HCT116 (cell line): ENCODE data around the gene TANGO6. TPM values are rescaled to one million over a fixed set of nuclear protein-coding genes. Genes with fewer than 3 reads are reported as not detected.

Experiments
- ATAC-seq: fragments of 200-7000 bp; cut with Tn5 transposase; 2 replicates; pipeline ENCODE4 v1.9.1; 2020; ENCODE audit warnings: mild to moderate bottlenecking, moderate library complexity
- BruUV-seq: library from RNA; stranded (reverse); fragments of 400-500 nt; replicated peaks from 2 replicates; lab custom pipeline; 2021; lab: Mats Ljungman, UMichigan
- CTCF ChIA-PET: fragments of 300-600 bp; sonication (Branson Sonifier 250); formaldehyde crosslinking; loops from one replicate; lab custom pipeline; 2021; ENCODE audit warnings: antibody characterized with exemption; lab: Charles Lee
- POLR2A ChIA-PET: fragments of 300-600, 350-600 bp; sonication (Branson Sonifier 250); formaldehyde crosslinking; loops from one replicate; lab custom pipeline; 2021; ENCODE audit warnings: antibody characterized with exemption; lab: Charles Lee
- RAD21 ChIA-PET, 2 experiments: fragments of 300-600 bp; sonication (Branson Sonifier 250); formaldehyde crosslinking; loops; one replicate each; lab custom pipeline; 2023; ENCODE audit warnings: low total read pairs in 2 of 2; ENCODE audit not compliant: uncharacterized antibody in 2 of 2, unreplicated experiment in 2 of 2, low non-redundant PET in 1 of 2; lab: Charles Lee
- DNase-seq: peaks from one replicate; pipeline ENCODE4 v3.0.0-alpha.2; 2010; ENCODE audit warnings: low read depth, low spot score
- H2AFZ ChIP-seq: fragments of 200-600 bp; shearing (Covaris generic), sonication (generic); 2 replicates; pipeline ENCODE4 v1.6.1; 2017; ENCODE audit warnings: low read depth, mixed run types, mixed read lengths, antibody characterized with exemption, low read length; ENCODE audit not compliant: poor library complexity, severe bottlenecking
- H3K27ac ChIP-seq: 2 replicates; pipeline ENCODE4 v1.5.1; 2012; ENCODE audit warnings: low read depth, low read length
- H3K27me3 ChIP-seq: fragments of 200-600 bp; sonication (generic); 2 replicates; pipeline ENCODE4 v1.6.1; 2016; ENCODE audit warnings: mixed run types, low read length, mixed read lengths; ENCODE audit not compliant: insufficient read depth
- H3K36me3 ChIP-seq, 2 experiments: fragments of 200-500 bp in 1 of 2; fragments of 200-600 bp in 1 of 2; sonication (Bioruptor generic) in 1 of 2; sonication (generic) in 1 of 2; 2 replicates each; pipeline versions ENCODE4 v1.5.1 to v1.6.1; 2014 to 2016; ENCODE audit warnings: low read length in 2 of 2, inconsistent platforms in 1 of 2, mixed read lengths in 1 of 2, mixed run types in 1 of 2; ENCODE audit not compliant: insufficient read depth in 2 of 2, control insufficient read depth in 1 of 2
- H3K4me1 ChIP-seq, 2 experiments: fragments of 200-600 bp in 1 of 2; sonication (generic) in 1 of 2; 2 replicates each; pipeline versions ENCODE4 v1.5.1 to v1.6.1; 2012 to 2017; ENCODE audit warnings: low read length in 2 of 2, inconsistent platforms in 1 of 2, mild to moderate bottlenecking in 1 of 2, mixed read lengths in 1 of 2, mixed run types in 1 of 2, moderate library complexity in 1 of 2; ENCODE audit not compliant: insufficient read depth in 2 of 2, control insufficient read depth in 1 of 2
- H3K4me2 ChIP-seq: fragments of 200-600 bp; sonication (generic); 2 replicates; pipeline ENCODE4 v1.6.1; 2017; ENCODE audit warnings: mixed run types, low read length, mixed read lengths
- H3K4me3 ChIP-seq, 2 experiments: fragments of 200-600 bp in 1 of 2; sonication (generic) in 1 of 2; replicated peaks in 1 of 2; 2 replicates each; pipeline ENCODE4 v1.5.1; 2011 to 2016; ENCODE audit warnings: low read length in 2 of 2, control low read depth in 1 of 2, low read depth in 1 of 2, mild to moderate bottlenecking in 1 of 2, mixed read lengths in 1 of 2, mixed run types in 1 of 2
- H3K79me2 ChIP-seq: fragments of 200-600 bp; sonication (generic); 2 replicates; pipeline ENCODE4 v1.6.1; 2017; ENCODE audit warnings: mild to moderate bottlenecking, mixed run types, low read length, moderate library complexity, mixed read lengths; ENCODE audit not compliant: insufficient read depth
- H3K9ac ChIP-seq: fragments of 200-600 bp; sonication (generic); 2 replicates; pipeline ENCODE4 v1.6.1; 2016; ENCODE audit warnings: low read length, mixed read lengths
- H3K9me2 ChIP-seq: fragments of 200-600 bp; sonication (generic), shearing (Covaris generic); 2 replicates; pipeline ENCODE4 v1.6.1; 2017; ENCODE audit warnings: mixed run types, mild to moderate bottlenecking, moderate library complexity; ENCODE audit not compliant: insufficient read depth
- H3K9me3 ChIP-seq, 2 experiments: fragments of 200-500 bp in 1 of 2; fragments of 200-600 bp in 1 of 2; sonication (Bioruptor generic) in 1 of 2; sonication (generic) in 1 of 2; 2 replicates each; pipeline ENCODE4 v1.6.1; 2014 to 2017; ENCODE audit warnings: low read length in 2 of 2, mixed read lengths in 2 of 2, inconsistent platforms in 1 of 2, low read depth in 1 of 2, mild to moderate bottlenecking in 1 of 2, mixed run types in 1 of 2, moderate library complexity in 1 of 2; ENCODE audit not compliant: control insufficient read depth in 1 of 2, insufficient read depth in 1 of 2
- H4K20me1 ChIP-seq: fragments of 200-600 bp; sonication (generic), shearing (Covaris generic); 2 replicates; pipeline ENCODE4 v1.6.1; 2017; ENCODE audit warnings: mixed run types, mild to moderate bottlenecking, moderate library complexity; ENCODE audit not compliant: insufficient read depth
- CBX3 ChIP-seq: IDR thresholded peaks from 2 replicates; pipeline ENCODE4 v1.6.1; 2012; ENCODE audit warnings: low read depth
- EGR1 ChIP-seq: IDR thresholded peaks from 2 replicates; pipeline ENCODE4 v1.6.1; 2012; ENCODE audit warnings: low read depth
- ELF1 ChIP-seq: IDR thresholded peaks from 2 replicates; pipeline ENCODE4 v1.6.1; 2012; ENCODE audit warnings: low read depth, borderline replicate concordance
- EZH2 ChIP-seq: fragments of 200-600 bp; sonication (generic); IDR thresholded peaks from 2 replicates; pipeline ENCODE4 v1.6.1; 2017; ENCODE audit warnings: antibody characterized with exemption, mixed run types
- FOSL1 ChIP-seq: IDR thresholded peaks from 2 replicates; pipeline ENCODE4 v1.6.1; 2012; ENCODE audit warnings: low read depth
- POLR2A ChIP-seq: IDR thresholded peaks from 2 replicates; pipeline ENCODE4 v1.7.0; 2011; ENCODE audit warnings: borderline replicate concordance; ENCODE audit not compliant: insufficient read depth, insufficient read length; ENCODE audit errors: extremely low read depth
- POLR2AphosphoS5 ChIP-seq: IDR thresholded peaks from 2 replicates; pipeline ENCODE4 v1.6.1; 2011; ENCODE audit warnings: mild to moderate bottlenecking, low read depth, low read length, moderate library complexity
- RAD21 ChIP-seq: IDR thresholded peaks from 2 replicates; pipeline ENCODE4 v1.6.1; 2012; ENCODE audit warnings: low read depth, mild to moderate bottlenecking
- SIN3A ChIP-seq: IDR thresholded peaks from 2 replicates; pipeline ENCODE4 v1.6.1; 2012; ENCODE audit warnings: low read depth
- SP1 ChIP-seq: IDR thresholded peaks from 2 replicates; pipeline ENCODE4 v1.6.1; 2012; ENCODE audit warnings: low read depth
- SRF ChIP-seq: IDR thresholded peaks from 2 replicates; pipeline ENCODE4 v1.6.1; 2012; ENCODE audit warnings: low read depth
- TCF7L2 ChIP-seq: IDR thresholded peaks from 2 replicates; pipeline ENCODE4 v1.7.0; 2011; ENCODE audit warnings: borderline replicate concordance, inconsistent platforms; ENCODE audit not compliant: insufficient read depth, insufficient read length; ENCODE audit errors: extremely low read depth
- ZFX ChIP-seq: fragments of 450-650 bp; IDR thresholded peaks from 2 replicates; pipeline ENCODE4 v1.6.1; 2017
- intact Hi-C: fragments of 100-400 bp; cut with micrococcal nuclease; formaldehyde crosslinking; loops from 2 replicates; pipeline ENCODE4 v1.10.0; 2022
- total RNA-seq: library from RNA; stranded (reverse); gene quantifications from one replicate; pipeline ENCODE4 v1.2.1, GENCODE V29; 2021; ENCODE audit not compliant: unreplicated experiment
- TF ChIP-seq, protein P1 (sequence below): IDR thresholded peaks from 2 replicates; pipeline ENCODE4 v1.6.1; 2012; ENCODE audit warnings: low read depth
- TF ChIP-seq, protein P2 (sequence below), 3 experiments: fragments of 200-600 bp in 1 of 3; sonication (generic) in 1 of 3; IDR thresholded peaks in 2 of 3; conservative IDR thresholded peaks in 1 of 3; 2 replicates each; pipeline ENCODE4 v1.5.1; 2012 to 2017; ENCODE audit warnings: low read depth in 2 of 3, low read length in 2 of 3, antibody characterized with exemption in 1 of 3, borderline replicate concordance in 1 of 3, control low read depth in 1 of 3, mild to moderate bottlenecking in 1 of 3, mixed read lengths in 1 of 3, mixed run types in 1 of 3, moderate library complexity in 1 of 3; ENCODE audit not compliant: insufficient read depth in 1 of 3
- TF ChIP-seq, protein P3 (sequence below): IDR thresholded peaks from 2 replicates; pipeline ENCODE4 v1.6.1; 2011; ENCODE audit warnings: mild to moderate bottlenecking, low read length, moderate library complexity; ENCODE audit not compliant: insufficient replicate concordance; ENCODE audit errors: extremely low read depth

TANGO6 gene
- total RNA-seq, 1 experiment from 2014 or later, result 16.4 TPM

DNA sequence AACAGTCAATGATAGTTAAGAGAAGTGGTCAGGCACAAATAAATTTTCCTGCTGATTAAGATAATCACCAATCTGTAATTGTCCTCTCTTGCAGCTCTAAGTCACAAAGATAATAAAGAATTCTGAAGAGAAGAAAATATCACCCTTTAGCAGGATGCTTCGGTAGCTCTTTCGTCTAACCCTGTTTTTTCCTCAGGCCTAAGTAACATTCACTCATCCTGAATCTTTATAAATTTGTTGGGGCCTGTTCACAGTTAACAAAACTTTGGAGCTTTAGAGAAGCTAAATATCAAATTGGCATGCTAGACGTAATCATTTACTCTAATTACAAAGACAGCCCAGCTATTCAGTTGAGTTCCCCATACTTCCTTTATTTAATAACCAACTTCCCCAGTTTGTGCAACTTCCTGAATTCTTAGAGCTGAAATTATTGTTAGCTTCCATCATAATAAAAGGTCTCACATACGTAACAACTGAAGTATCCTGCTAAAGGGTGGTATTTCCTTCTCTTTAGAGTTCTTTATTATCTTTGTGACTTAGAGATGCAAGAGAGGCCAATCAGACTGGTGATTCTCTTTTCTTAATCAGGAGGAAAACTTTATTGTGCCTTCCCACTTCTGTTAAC, 118.6 kb downstream of the TANGO6 start:
- H3K4me2 ChIP-seq, result no peak overlapping the region
- CTCF ChIA-PET, result no interaction called here
- H3K36me3 ChIP-seq, result no peaks in the 10 kb centered on the region
- BruUV-seq, result no TSS peak
- no peaks in the 10 kb centered on the region for H3K9me3 ChIP-seq
- H3K4me1 ChIP-seq, result peaks cover 0 to 9% of the 10 kb centered on the region in 2 experiments; a peak in 1 of 4 replicates
- DNase-seq (no peak), ATAC-seq (no peak)
- no peaks in the 10 kb centered on the region for H4K20me1 ChIP-seq
- no peaks in the 10 kb centered on the region for H3K79me2 ChIP-seq
- RAD21 ChIA-PET, result no interaction called here
- H3K27ac ChIP-seq, result no peak overlapping the region
- no peaks in the 10 kb centered on the region for H3K9me2 ChIP-seq
- TF ChIP-seq SP1 (no peak), CBX3 (no peak), RAD21 (no peak), ZFX (no peak), POLR2A (no peak), TCF7L2 (no peak), SIN3A (no peak), SRF (no peak), FOSL1 (no peak), ELF1 (no peak), POLR2AphosphoS5 (no peak), EZH2 (no peak), EGR1 (no peak)
- TF ChIP-seq, protein P1, sequence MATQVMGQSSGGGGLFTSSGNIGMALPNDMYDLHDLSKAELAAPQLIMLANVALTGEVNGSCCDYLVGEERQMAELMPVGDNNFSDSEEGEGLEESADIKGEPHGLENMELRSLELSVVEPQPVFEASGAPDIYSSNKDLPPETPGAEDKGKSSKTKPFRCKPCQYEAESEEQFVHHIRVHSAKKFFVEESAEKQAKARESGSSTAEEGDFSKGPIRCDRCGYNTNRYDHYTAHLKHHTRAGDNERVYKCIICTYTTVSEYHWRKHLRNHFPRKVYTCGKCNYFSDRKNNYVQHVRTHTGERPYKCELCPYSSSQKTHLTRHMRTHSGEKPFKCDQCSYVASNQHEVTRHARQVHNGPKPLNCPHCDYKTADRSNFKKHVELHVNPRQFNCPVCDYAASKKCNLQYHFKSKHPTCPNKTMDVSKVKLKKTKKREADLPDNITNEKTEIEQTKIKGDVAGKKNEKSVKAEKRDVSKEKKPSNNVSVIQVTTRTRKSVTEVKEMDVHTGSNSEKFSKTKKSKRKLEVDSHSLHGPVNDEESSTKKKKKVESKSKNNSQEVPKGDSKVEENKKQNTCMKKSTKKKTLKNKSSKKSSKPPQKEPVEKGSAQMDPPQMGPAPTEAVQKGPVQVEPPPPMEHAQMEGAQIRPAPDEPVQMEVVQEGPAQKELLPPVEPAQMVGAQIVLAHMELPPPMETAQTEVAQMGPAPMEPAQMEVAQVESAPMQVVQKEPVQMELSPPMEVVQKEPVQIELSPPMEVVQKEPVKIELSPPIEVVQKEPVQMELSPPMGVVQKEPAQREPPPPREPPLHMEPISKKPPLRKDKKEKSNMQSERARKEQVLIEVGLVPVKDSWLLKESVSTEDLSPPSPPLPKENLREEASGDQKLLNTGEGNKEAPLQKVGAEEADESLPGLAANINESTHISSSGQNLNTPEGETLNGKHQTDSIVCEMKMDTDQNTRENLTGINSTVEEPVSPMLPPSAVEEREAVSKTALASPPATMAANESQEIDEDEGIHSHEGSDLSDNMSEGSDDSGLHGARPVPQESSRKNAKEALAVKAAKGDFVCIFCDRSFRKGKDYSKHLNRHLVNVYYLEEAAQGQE, result no peak
- TF ChIP-seq, protein P2, sequence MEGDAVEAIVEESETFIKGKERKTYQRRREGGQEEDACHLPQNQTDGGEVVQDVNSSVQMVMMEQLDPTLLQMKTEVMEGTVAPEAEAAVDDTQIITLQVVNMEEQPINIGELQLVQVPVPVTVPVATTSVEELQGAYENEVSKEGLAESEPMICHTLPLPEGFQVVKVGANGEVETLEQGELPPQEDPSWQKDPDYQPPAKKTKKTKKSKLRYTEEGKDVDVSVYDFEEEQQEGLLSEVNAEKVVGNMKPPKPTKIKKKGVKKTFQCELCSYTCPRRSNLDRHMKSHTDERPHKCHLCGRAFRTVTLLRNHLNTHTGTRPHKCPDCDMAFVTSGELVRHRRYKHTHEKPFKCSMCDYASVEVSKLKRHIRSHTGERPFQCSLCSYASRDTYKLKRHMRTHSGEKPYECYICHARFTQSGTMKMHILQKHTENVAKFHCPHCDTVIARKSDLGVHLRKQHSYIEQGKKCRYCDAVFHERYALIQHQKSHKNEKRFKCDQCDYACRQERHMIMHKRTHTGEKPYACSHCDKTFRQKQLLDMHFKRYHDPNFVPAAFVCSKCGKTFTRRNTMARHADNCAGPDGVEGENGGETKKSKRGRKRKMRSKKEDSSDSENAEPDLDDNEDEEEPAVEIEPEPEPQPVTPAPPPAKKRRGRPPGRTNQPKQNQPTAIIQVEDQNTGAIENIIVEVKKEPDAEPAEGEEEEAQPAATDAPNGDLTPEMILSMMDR (IDR thresholded peaks at IDR 0.05 in 2 of 3, conservative IDR thresholded peaks at IDR 0.05 in 1 of 3; ENCODE audit: borderline replicate concordance in 1 of 3, insufficient read depth in 1 of 3, low read depth in 2 of 3, low read length in 2 of 3), result no peak
- TF ChIP-seq, protein P3, sequence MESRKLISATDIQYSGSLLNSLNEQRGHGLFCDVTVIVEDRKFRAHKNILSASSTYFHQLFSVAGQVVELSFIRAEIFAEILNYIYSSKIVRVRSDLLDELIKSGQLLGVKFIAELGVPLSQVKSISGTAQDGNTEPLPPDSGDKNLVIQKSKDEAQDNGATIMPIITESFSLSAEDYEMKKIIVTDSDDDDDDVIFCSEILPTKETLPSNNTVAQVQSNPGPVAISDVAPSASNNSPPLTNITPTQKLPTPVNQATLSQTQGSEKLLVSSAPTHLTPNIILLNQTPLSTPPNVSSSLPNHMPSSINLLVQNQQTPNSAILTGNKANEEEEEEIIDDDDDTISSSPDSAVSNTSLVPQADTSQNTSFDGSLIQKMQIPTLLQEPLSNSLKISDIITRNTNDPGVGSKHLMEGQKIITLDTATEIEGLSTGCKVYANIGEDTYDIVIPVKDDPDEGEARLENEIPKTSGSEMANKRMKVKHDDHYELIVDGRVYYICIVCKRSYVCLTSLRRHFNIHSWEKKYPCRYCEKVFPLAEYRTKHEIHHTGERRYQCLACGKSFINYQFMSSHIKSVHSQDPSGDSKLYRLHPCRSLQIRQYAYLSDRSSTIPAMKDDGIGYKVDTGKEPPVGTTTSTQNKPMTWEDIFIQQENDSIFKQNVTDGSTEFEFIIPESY, result no peak
- no peaks in the 10 kb centered on the region for H3K27me3 ChIP-seq
- H3K4me3 ChIP-seq, result no peak overlapping the region
- intact Hi-C loops, result no loop called here
- H3K9ac ChIP-seq, result no peak overlapping the region
- POLR2A ChIA-PET, result no interaction called here
- no peak overlapping the region for H2AFZ ChIP-seq
